ENCODE data around the gene OSBPL2.

The OSBPL2 gene

DNA sequence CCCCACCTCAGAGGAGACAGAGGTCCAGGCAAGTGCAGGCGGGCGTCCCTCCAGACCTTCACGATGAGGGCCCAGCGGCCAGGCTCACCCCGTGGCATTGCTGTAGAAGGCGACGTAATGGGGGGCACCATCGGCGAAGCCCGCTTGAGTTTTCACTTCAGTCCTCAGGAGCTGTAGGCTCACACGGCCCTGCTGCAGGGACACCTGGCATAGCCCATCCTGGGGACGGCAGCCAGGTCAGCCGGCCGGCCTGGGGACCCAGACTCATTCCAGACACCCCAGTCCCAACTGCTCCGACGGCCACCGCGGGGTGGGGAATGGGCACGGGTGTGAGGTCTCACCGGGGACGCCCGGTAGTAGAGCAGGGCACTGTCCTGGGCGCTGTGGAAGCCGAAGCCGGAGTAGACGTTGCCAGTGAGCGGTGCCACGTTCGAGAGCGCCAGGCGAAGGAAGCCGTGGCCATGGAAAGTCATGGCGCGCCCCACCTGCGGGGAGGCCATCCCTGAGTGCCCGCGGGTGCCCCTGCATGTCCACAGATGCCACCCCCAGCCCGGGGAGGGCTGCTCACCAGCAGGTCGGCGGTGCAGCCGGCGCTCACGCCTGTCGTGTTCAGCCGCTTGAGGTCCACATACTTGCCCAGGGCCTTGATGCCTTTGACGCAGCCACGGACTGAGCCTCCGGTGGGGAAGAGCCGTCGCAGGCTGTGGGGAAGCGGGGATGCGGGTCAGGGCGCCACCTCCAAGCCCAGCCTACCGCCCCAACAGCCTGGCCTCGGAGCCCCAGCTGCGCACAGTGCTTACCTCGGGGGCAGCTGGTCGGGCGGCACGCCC lies 73.7 kb downstream of the OSBPL2 start:
- H3K4me1 ChIP-seq (ENCODE audit: control insufficient read depth in 1 of 2, insufficient read depth in 2 of 2, low read length in 2 of 2): no peaks in the 10 kb centered on the region
- H3K27ac ChIP-seq (ENCODE audit: low read depth, low read length): no peak overlapping the region
- no peak overlapping the region for H3K4me3 ChIP-seq (ENCODE audit: low read depth in 1 of 2, low read length in 2 of 2)
- peaks cover 18 to 46% of the 10 kb centered on the region in 2 donors for H3K36me3 ChIP-seq (ENCODE audit: control insufficient read depth in 1 of 2, insufficient read depth in 2 of 2, low read length in 2 of 2)
- H3K9ac ChIP-seq (ENCODE audit: low read depth in 1 of 2, low read length in 2 of 2): no peak overlapping the region
- no peaks in the 10 kb centered on the region for H3K9me3 ChIP-seq (ENCODE audit: control insufficient read depth in 1 of 2, low read length in 2 of 2)
- H3K27me3 ChIP-seq (ENCODE audit: control insufficient read depth in 1 of 2, insufficient read depth in 2 of 2, low read length in 2 of 2): no peaks in the 10 kb centered on the region

DNA sequence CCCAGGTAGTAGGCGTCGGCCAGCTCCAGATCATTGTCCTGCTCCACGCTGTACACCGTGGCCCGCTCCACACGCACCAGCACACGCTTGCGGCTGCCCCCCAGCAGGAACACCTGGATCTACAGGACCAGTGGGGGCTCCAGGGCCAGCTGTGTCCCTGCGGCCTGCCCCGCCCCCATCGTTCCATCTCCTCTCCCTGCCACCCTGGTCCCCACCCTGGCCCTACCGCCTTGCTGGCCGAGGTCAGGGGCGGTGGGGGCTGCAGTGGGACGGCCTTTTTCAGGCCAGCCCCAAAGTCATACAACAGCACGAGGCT lies 74.3 kb downstream of the OSBPL2 start:
- no peak overlapping the region for H3K4me3 ChIP-seq (ENCODE audit: low read depth in 1 of 2, low read length in 2 of 2)
- no peaks in the 10 kb centered on the region for H3K9me3 ChIP-seq (ENCODE audit: control insufficient read depth in 1 of 2, low read length in 2 of 2)
- no peak overlapping the region for H3K27ac ChIP-seq (ENCODE audit: low read depth, low read length)
- H3K4me1 ChIP-seq (ENCODE audit: control insufficient read depth in 1 of 2, insufficient read depth in 2 of 2, low read length in 2 of 2): no peaks in the 10 kb centered on the region
- H3K36me3 ChIP-seq (ENCODE audit: control insufficient read depth in 1 of 2, insufficient read depth in 2 of 2, low read length in 2 of 2): peaks cover 14 to 44% of the 10 kb centered on the region in 2 donors
- H3K9ac ChIP-seq (ENCODE audit: low read depth in 1 of 2, low read length in 2 of 2): no peak overlapping the region
- H3K27me3 ChIP-seq (ENCODE audit: control insufficient read depth in 1 of 2, insufficient read depth in 2 of 2, low read length in 2 of 2): no peaks in the 10 kb centered on the region

GRCh38 chr20:62313021-62313420 lies 74.7 kb downstream of the OSBPL2 start:
- H3K4me3 ChIP-seq (ENCODE audit: low read depth in 1 of 2, low read length in 2 of 2): no peak overlapping the region
- H3K9me3 ChIP-seq (ENCODE audit: control insufficient read depth in 1 of 2, low read length in 2 of 2): no peaks in the 10 kb centered on the region
- no peak overlapping the region for H3K9ac ChIP-seq (ENCODE audit: low read depth in 1 of 2, low read length in 2 of 2)
- H3K4me1 ChIP-seq (ENCODE audit: control insufficient read depth in 1 of 2, insufficient read depth in 2 of 2, low read length in 2 of 2): no peaks in the 10 kb centered on the region
- no peaks in the 10 kb centered on the region for H3K27me3 ChIP-seq (ENCODE audit: control insufficient read depth in 1 of 2, insufficient read depth in 2 of 2, low read length in 2 of 2)
- H3K27ac ChIP-seq (ENCODE audit: low read depth, low read length): no peak overlapping the region
- peaks cover 10 to 40% of the 10 kb centered on the region in 2 donors for H3K36me3 ChIP-seq (ENCODE audit: control insufficient read depth in 1 of 2, insufficient read depth in 2 of 2, low read length in 2 of 2)

GRCh38 chr20:62313460-62314338 lies 75.4 kb downstream of the OSBPL2 start:
- peaks cover 3 to 33% of the 10 kb centered on the region in 2 donors for H3K36me3 ChIP-seq (ENCODE audit: control insufficient read depth in 1 of 2, insufficient read depth in 2 of 2, low read length in 2 of 2)
- no peak overlapping the region for H3K9ac ChIP-seq (ENCODE audit: low read depth in 1 of 2, low read length in 2 of 2)
- no peaks in the 10 kb centered on the region for H3K27me3 ChIP-seq (ENCODE audit: control insufficient read depth in 1 of 2, insufficient read depth in 2 of 2, low read length in 2 of 2)
- no peak overlapping the region for H3K4me3 ChIP-seq (ENCODE audit: low read depth in 1 of 2, low read length in 2 of 2)
- no peaks in the 10 kb centered on the region for H3K9me3 ChIP-seq (ENCODE audit: control insufficient read depth in 1 of 2, low read length in 2 of 2)
- no peak overlapping the region for H3K27ac ChIP-seq (ENCODE audit: low read depth, low read length)
- H3K4me1 ChIP-seq (ENCODE audit: control insufficient read depth in 1 of 2, insufficient read depth in 2 of 2, low read length in 2 of 2): no peaks in the 10 kb centered on the region

- Histone ChIP-seq H3K27me3 (ENCODE audit: control insufficient read depth in 1 of 2, insufficient read depth in 2 of 2, low read length in 2 of 2) (no peaks in the 10 kb centered on the region), H3K9me3 (ENCODE audit: control insufficient read depth in 1 of 2, low read length in 2 of 2) (no peaks in the 10 kb centered on the region), H3K9ac (ENCODE audit: low read depth in 1 of 2, low read length in 2 of 2) (no peak overlapping the region), H3K36me3 (ENCODE audit: control insufficient read depth in 1 of 2, insufficient read depth in 2 of 2, low read length in 2 of 2) (peaks cover 0 to 30% of the 10 kb centered on the region in 2 donors), H3K4me3 (ENCODE audit: low read depth in 1 of 2, low read length in 2 of 2) (no peak overlapping the region), H3K27ac (ENCODE audit: low read depth, low read length) (no peak overlapping the region), H3K4me1 (ENCODE audit: control insufficient read depth in 1 of 2, insufficient read depth in 2 of 2, low read length in 2 of 2) (no peaks in the 10 kb centered on the region)
Measured at GRCh38 chr20:62314339-62314638, 76.0 kb downstream of the OSBPL2 start.

DNA sequence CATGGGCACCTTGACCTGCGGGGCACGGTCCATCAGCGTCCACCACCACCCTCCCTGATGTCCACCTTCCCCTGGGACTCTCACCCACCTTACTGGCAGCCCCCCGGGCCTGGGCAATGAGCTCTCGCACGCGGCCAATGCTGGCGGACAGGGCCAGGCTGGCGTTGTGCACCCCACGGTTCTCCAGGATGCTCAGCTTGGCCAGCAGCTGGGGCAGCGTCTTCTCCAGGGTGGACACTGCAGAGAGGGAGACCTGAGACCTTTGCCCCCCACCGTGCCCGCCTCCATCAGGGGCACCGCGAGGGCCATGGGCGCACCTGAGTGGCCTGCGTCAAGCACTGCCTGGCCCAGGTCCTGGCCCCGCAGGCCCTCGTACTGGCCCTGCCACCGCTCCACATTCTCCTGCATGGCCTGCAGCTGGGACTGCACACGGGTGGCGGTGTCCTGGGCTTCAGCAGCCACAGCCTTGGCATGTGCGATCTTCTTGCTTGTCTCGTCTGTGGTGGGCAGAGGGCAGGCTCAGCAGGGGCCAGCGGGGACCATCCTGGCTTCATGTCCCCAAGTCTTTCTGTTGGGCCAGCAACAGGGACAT lies 76.5 kb downstream of the OSBPL2 start:
- Histone ChIP-seq H3K4me1 (ENCODE audit: control insufficient read depth in 1 of 2, insufficient read depth in 2 of 2, low read length in 2 of 2) (no peaks in the 10 kb centered on the region), H3K36me3 (ENCODE audit: control insufficient read depth in 1 of 2, insufficient read depth in 2 of 2, low read length in 2 of 2) (peaks cover 0 to 30% of the 10 kb centered on the region in 2 donors), H3K27me3 (ENCODE audit: control insufficient read depth in 1 of 2, insufficient read depth in 2 of 2, low read length in 2 of 2) (no peaks in the 10 kb centered on the region), H3K9me3 (ENCODE audit: control insufficient read depth in 1 of 2, low read length in 2 of 2) (no peaks in the 10 kb centered on the region), H3K9ac (ENCODE audit: low read depth in 1 of 2, low read length in 2 of 2) (no peak overlapping the region), H3K27ac (ENCODE audit: low read depth, low read length) (no peak overlapping the region), H3K4me3 (ENCODE audit: low read depth in 1 of 2, low read length in 2 of 2) (no peak overlapping the region)

DNA sequence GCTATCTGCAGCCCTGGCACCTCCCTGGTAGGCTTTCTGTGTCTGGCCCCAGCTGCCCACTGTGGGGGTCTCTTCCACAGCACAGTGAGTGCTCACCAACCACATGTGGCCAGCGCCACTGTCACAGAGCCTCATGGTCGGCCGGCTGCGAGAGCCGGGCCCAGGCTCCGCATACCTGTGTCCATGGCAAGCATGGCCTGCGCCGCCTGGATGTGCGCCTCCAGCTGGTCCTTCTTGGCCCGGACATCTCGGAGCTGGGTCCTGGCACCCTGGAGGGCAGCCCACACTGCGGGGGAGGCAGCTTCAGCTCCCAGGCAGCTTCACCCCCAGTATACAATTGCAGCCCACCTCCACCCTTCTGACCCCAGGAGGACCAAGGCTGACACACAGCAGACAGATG lies 77.5 kb downstream of the OSBPL2 start:
- Histone ChIP-seq H3K27ac (ENCODE audit: low read depth, low read length) (no peak overlapping the region), H3K9ac (ENCODE audit: low read depth in 1 of 2, low read length in 2 of 2) (no peak overlapping the region), H3K36me3 (ENCODE audit: control insufficient read depth in 1 of 2, insufficient read depth in 2 of 2, low read length in 2 of 2) (peaks cover 0 to 30% of the 10 kb centered on the region in 2 donors), H3K27me3 (ENCODE audit: control insufficient read depth in 1 of 2, insufficient read depth in 2 of 2, low read length in 2 of 2) (no peaks in the 10 kb centered on the region), H3K9me3 (ENCODE audit: control insufficient read depth in 1 of 2, low read length in 2 of 2) (no peaks in the 10 kb centered on the region), H3K4me1 (ENCODE audit: control insufficient read depth in 1 of 2, insufficient read depth in 2 of 2, low read length in 2 of 2) (no peaks in the 10 kb centered on the region), H3K4me3 (ENCODE audit: low read depth in 1 of 2, low read length in 2 of 2) (no peak overlapping the region)

GRCh38 chr20:62316331-62317166 lies 78.2 kb downstream of the OSBPL2 start:
- H3K9me3 ChIP-seq (ENCODE audit: control insufficient read depth in 1 of 2, low read length in 2 of 2): no peaks in the 10 kb centered on the region
- no peaks in the 10 kb centered on the region for H3K4me1 ChIP-seq (ENCODE audit: control insufficient read depth in 1 of 2, insufficient read depth in 2 of 2, low read length in 2 of 2)
- H3K9ac ChIP-seq (ENCODE audit: low read depth in 1 of 2, low read length in 2 of 2): no peak overlapping the region
- H3K27ac ChIP-seq (ENCODE audit: low read depth, low read length): no peak overlapping the region
- H3K36me3 ChIP-seq (ENCODE audit: control insufficient read depth in 1 of 2, insufficient read depth in 2 of 2, low read length in 2 of 2): peaks cover 0 to 30% of the 10 kb centered on the region in 2 donors
- H3K27me3 ChIP-seq (ENCODE audit: control insufficient read depth in 1 of 2, insufficient read depth in 2 of 2, low read length in 2 of 2): no peaks in the 10 kb centered on the region
- H3K4me3 ChIP-seq (ENCODE audit: low read depth in 1 of 2, low read length in 2 of 2): no peak overlapping the region

- Histone ChIP-seq H3K9me3 (ENCODE audit: control insufficient read depth in 1 of 2, low read length in 2 of 2) (no peaks in the 10 kb centered on the region), H3K36me3 (ENCODE audit: control insufficient read depth in 1 of 2, insufficient read depth in 2 of 2, low read length in 2 of 2) (peaks cover 0 to 29% of the 10 kb centered on the region in 2 donors), H3K9ac (ENCODE audit: low read depth in 1 of 2, low read length in 2 of 2) (no peak overlapping the region), H3K4me3 (ENCODE audit: low read depth in 1 of 2, low read length in 2 of 2) (no peak overlapping the region), H3K27ac (ENCODE audit: low read depth, low read length) (no peak overlapping the region), H3K4me1 (ENCODE audit: control insufficient read depth in 1 of 2, insufficient read depth in 2 of 2, low read length in 2 of 2) (no peaks in the 10 kb centered on the region), H3K27me3 (ENCODE audit: control insufficient read depth in 1 of 2, insufficient read depth in 2 of 2, low read length in 2 of 2) (no peaks in the 10 kb centered on the region)
Measured at GRCh38 chr20:62317167-62317655, 78.9 kb downstream of the OSBPL2 start.

Data from duodenal mucosa (tissue), 2 donors.